ENCODE results near the gene DHH.

Gene DHH

GRCh38 chr12:49061157-49061650 is 33.4 kb downstream of the DHH start:
- H3K27ac ChIP-seq, result peak overlapping the region; percentile 99
- H3K9me3 ChIP-seq, result no peaks in the 10 kb centered on the region
- H3K4me2 ChIP-seq, result peak overlapping the region; percentile 90
- peaks cover 8% of the 10 kb centered on the region; the same call in 1 of the 2 replicates for H3K36me3 ChIP-seq
- H4K20me1 ChIP-seq, result peaks cover 39% of the 10 kb centered on the region
- no peak for TF ChIP-seq Cebpa-rat (IDR thresholded peaks at IDR 0.05)
- H3K4me1 ChIP-seq, result peaks cover 27% of the 10 kb centered on the region
- peak overlapping the region; percentile 98 for H3K4me3 ChIP-seq
- peak overlapping the region; percentile 99 for H3K9ac ChIP-seq
- H3K27me3 ChIP-seq, result no peaks in the 10 kb centered on the region

- H3K9ac ChIP-seq, result peak within 1 kb of the TSS; percentile 99
- no peaks in the 10 kb centered on the region for H3K27me3 ChIP-seq
- no peaks in the 10 kb centered on the region for H3K9me3 ChIP-seq
- peaks cover 32% of the 10 kb centered on the region for H3K4me1 ChIP-seq
- TF ChIP-seq Cebpa-rat (IDR thresholded peaks at IDR 0.05), result no peak
- peaks cover 46% of the 10 kb centered on the region for H4K20me1 ChIP-seq
- peak within 1 kb of the TSS; percentile 98 for H3K4me3 ChIP-seq
- peaks cover 11% of the 10 kb centered on the region for H3K36me3 ChIP-seq
- H3K4me2 ChIP-seq, result peak within 1 kb of the TSS; percentile 90
- H3K27ac ChIP-seq, result peak within 1 kb of the TSS; percentile 99
Measured at GRCh38 chr12:49060237-49061156, 34.1 kb downstream of the DHH start, which contains the start of gene KMT2D. Gene KMT2D, minus strand, starts transcription at chr12:49060794. Its CDS starts 5,470 bp downstream, at chr12:49055324.

GRCh38 chr12:49059299-49060171 is 35.1 kb downstream of the DHH start:
- no peaks in the 10 kb centered on the region for H3K27me3 ChIP-seq
- H4K20me1 ChIP-seq, result peaks cover 56% of the 10 kb centered on the region
- H3K4me1 ChIP-seq, result peaks cover 38% of the 10 kb centered on the region

DNA sequence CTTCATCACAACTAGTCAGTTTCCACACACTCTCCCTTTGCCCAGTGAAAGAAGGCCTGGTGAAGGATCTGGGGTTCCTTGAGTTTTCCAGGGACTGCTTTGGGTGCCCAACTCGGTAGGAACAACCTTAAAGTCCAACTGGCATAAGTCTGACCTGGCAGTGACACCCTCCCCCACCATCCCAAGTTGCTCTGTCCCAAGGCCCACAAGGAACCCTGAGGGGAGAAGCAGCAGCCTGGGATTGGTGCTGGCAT is 35.6 kb downstream of the DHH start:
- Histone ChIP-seq H3K4me2 (peak overlapping the region; percentile 90), H4K20me1 (peaks cover 62% of the 10 kb centered on the region), H3K4me3 (peak overlapping the region; percentile 98), H3K27ac (peak overlapping the region; percentile 99), H3K27me3 (no peaks in the 10 kb centered on the region), H3K9ac (peak overlapping the region; percentile 99), H3K4me1 (peaks cover 38% of the 10 kb centered on the region), H3K9me3 (no peaks in the 10 kb centered on the region), H3K36me3 (peaks cover 18% of the 10 kb centered on the region)
- TF ChIP-seq Cebpa-rat (IDR thresholded peaks at IDR 0.05), result no peak

More at GRCh38 chr12:49059299-49060171, 35.1 kb downstream of the DHH start:
- Histone ChIP-seq H3K27ac (peak overlapping the region; percentile 99), H3K4me3 (peak overlapping the region; percentile 98), H3K9ac (peak overlapping the region; percentile 99), H3K9me3 (no peaks in the 10 kb centered on the region), H3K4me2 (peak overlapping the region; percentile 90), H3K36me3 (peaks cover 13% of the 10 kb centered on the region)
- TF ChIP-seq Cebpa-rat (IDR thresholded peaks at IDR 0.05), result no peak

DNA sequence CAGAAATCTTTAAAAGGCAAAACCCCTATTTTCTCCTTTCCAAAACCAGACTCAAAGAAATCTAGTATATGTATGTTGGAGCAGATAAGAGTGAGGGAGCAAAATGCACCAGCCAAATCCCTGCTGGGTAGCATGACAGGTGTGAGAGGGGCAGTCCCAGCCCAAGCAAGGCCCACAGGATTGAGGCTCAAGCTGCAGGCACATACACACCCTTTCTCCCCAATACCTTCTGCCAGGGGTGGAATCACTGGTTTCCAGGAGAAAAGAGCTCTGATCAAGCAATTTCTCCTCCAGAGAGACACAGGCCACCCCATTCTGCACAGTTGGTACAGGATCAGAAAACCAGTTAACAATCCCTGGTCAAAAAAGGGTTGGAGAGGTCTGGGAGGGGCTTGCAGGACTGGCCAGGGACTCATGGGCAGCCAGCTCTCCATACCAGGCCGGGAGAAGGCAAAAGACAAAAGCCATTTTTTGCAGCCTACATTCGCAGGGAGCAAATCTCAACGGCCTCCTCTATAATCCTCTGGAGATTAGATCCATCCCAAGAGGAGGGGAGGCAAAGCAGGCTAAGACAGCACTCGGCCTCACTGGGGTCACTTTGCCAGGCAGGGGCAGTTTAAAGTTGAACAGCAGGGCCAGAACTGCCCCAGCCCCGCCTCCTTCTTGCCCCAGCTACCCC is 36.1 kb downstream of the DHH start:
- peaks cover 66% of the 10 kb centered on the region for H4K20me1 ChIP-seq
- peak overlapping the region; percentile 98 for H3K4me3 ChIP-seq
- no peak for TF ChIP-seq Cebpa-rat (IDR thresholded peaks at IDR 0.05)
- peak overlapping the region; percentile 90 for H3K4me2 ChIP-seq
- no peaks in the 10 kb centered on the region for H3K27me3 ChIP-seq
- H3K9me3 ChIP-seq, result no peaks in the 10 kb centered on the region
- H3K27ac ChIP-seq, result peak overlapping the region; percentile 99
- H3K9ac ChIP-seq, result peak overlapping the region; percentile 99
- peaks cover 38% of the 10 kb centered on the region for H3K4me1 ChIP-seq
- peaks cover 23% of the 10 kb centered on the region for H3K36me3 ChIP-seq

GRCh38 chr12:49057888-49058287 is 36.7 kb downstream of the DHH start:
- Histone ChIP-seq H3K27me3 (no peaks in the 10 kb centered on the region), H3K9me3 (no peaks in the 10 kb centered on the region), H3K36me3 (peaks cover 29% of the 10 kb centered on the region), H3K4me2 (peak overlapping the region; percentile 90), H3K4me1 (peaks cover 38% of the 10 kb centered on the region), H3K27ac (peak overlapping the region; percentile 99), H3K9ac (peak overlapping the region; percentile 99), H4K20me1 (peaks cover 73% of the 10 kb centered on the region), H3K4me3 (peak overlapping the region; percentile 98)
- no peak for TF ChIP-seq Cebpa-rat (IDR thresholded peaks at IDR 0.05)

DNA sequence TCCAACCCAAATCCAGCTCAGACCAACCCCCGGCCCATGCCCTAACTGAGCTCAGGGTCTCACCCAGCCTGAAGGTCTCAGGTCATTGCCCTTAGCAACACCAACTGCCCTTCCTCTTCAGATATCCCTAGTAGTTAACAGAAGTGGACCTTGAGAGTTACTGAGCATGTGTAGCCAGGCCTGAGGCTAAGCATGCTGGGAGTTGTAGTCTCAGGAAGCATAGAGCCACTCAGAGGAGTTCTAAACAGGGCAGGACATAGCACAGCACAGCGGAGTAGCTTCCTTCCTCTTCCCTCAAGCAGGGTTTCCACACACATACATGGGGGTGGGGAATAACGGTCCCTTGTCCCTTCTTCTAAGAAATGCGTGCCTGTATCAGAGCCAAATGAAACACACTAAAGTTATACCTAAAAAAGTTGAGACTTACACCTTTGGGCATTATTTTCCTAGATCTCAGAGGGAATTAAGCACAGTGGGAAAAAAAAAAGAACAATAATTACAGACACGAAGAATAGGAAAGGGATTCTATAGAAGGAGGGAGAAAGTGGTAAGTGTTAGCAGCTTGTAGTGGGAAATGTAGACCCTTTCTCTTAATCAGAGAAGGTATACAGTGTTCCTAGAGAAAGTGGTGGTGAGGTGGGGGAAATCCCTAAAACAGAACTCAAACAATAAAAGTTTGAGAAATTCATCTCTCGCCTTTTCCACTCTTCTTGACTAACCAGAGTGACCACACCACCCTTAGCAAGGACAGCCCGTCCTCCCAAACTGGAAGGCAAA is 38.4 kb downstream of the DHH start:
- TF ChIP-seq Cebpa-rat (IDR thresholded peaks at IDR 0.05), result no peak
- Histone ChIP-seq H3K9ac (peak overlapping the region; percentile 99), H3K4me3 (peak overlapping the region; percentile 98), H4K20me1 (peaks cover 90% of the 10 kb centered on the region), H3K36me3 (peaks cover 46% of the 10 kb centered on the region), H3K4me2 (peak overlapping the region; percentile 90), H3K4me1 (peaks cover 28% of the 10 kb centered on the region), H3K27me3 (no peaks in the 10 kb centered on the region), H3K27ac (peak overlapping the region; percentile 99), H3K9me3 (no peaks in the 10 kb centered on the region)

- Histone ChIP-seq H3K9ac (peak overlapping the region; percentile 99; the same call in 1 of the 2 replicates), H4K20me1 (peaks cover 100% of the 10 kb centered on the region), H3K9me3 (no peaks in the 10 kb centered on the region), H3K27me3 (no peaks in the 10 kb centered on the region), H3K4me1 (peaks cover 27% of the 10 kb centered on the region), H3K36me3 (peaks cover 57% of the 10 kb centered on the region), H3K4me3 (no peak overlapping the region), H3K27ac (no peak overlapping the region), H3K4me2 (peak overlapping the region; percentile 90)
- TF ChIP-seq Cebpa-rat (IDR thresholded peaks at IDR 0.05), result no peak
Measured at GRCh38 chr12:49055092-49055491, 39.5 kb downstream of the DHH start.
